Activated CD4-positive, alpha-beta T cell treated with anti-CD3 and anti-CD28 coated beads for 4 hours (primary cell): ENCODE measurements around the gene IGF2BP1.
"Not testable (repeated sequence)": the region's sequence is repeated elsewhere in the genome, so short reads cannot be mapped to it uniquely, and the experiment has no call there.

ENCODE experiments used
- DNase-seq, 2 donors: peaks; one replicate each; pipeline ENCODE4 v3.0.0-alpha.2; 2020

Gene IGF2BP1

DNA sequence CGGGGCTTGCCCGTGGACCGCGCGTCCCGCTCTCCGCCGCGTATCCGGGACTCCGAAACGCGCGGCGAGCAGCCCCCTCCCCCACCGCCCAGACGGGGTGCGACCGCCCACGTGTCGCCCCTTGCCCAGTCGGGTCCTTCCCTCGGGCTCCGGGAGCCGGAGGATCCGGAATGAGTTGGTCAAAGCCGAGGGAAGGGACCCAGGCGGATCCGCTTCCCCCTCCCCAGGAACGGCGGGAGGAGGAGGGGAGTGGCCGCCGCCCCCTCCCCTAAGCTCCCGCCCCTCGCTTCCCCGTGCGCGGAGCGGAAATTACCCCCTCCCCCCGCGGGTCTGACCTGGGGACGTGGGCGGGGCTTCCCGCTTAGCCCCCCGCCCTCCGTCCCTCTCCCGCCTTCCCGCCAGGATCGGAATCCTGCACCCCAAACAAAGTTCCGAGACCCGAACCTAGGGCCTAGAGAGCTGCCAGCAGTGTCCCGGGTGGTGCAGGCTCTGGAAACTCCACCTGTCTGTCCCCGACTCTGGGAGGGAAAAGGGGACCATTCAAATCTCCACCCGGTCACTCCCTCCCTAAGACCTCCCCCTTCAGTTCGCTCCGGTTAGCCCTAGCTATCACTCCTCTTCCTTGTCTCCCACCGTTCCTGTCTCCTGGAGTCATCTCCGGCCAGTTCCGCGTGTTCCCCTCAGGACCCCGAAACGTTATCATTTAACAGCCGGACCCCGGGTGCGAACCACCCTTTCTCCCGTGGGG lies 1.0 kb upstream of the IGF2BP1 start:
- DNase-seq, result peak in 1 of 2 donors; percentile 4

DNA sequence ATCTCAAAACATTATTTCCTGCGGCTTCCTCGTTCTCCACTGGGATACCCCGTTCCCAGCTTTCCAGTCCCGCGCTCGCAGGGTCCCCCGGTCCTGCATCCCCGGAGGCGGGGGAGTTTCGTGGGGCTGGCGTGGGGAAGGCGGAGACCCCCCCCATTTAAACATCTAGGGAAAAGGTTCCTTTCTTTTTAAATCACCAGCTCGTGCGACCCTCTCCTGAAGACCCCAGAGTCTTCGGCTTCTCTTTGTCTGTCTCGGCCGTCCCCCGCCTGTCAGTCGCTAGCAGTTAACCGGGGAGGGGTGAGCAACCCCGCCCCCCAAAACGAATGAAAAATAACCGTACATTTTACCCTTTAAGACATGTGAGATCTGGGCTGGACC lies 473 bp upstream of the IGF2BP1 start:
- peak in 1 of 2 donors; percentile 4 for DNase-seq

DNA sequence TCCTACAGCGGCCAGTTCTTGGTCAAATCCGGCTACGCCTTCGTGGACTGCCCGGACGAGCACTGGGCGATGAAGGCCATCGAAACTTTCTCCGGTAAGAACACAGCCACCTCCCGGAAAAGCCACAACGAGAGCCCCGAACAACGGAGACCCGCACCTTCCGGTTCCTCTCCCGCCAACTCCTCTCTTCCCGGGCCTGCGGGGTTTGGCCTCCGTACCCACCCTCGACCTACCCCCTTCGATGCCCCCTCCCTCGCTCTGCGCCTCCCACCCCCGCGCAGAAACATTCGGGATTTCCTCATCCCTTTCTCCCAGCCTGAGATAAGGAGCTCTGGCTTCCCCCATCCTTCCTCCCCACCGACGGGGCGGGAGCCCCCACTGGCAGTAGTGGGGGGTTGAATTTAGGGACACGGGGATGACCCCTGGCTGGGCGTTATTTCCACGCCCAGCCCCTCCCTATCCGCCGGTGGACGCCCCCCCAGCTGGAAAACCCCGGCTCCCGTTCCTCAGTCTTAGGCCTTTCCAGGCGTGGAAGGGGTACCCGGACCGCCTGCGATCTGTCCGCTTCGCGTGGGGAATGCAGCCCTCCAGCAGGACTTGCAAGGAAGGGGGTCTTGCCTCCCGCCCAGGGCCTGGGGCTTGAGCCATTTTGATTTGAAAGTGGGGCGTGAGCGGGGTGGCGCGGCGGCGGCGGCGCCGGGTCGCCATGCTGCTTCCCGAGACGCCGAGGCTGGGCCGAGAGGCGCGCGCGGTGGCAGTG lies 822 bp downstream of the IGF2BP1 start:
- DNase-seq, result peak in 1 of 2 donors; percentile 4

DNA sequence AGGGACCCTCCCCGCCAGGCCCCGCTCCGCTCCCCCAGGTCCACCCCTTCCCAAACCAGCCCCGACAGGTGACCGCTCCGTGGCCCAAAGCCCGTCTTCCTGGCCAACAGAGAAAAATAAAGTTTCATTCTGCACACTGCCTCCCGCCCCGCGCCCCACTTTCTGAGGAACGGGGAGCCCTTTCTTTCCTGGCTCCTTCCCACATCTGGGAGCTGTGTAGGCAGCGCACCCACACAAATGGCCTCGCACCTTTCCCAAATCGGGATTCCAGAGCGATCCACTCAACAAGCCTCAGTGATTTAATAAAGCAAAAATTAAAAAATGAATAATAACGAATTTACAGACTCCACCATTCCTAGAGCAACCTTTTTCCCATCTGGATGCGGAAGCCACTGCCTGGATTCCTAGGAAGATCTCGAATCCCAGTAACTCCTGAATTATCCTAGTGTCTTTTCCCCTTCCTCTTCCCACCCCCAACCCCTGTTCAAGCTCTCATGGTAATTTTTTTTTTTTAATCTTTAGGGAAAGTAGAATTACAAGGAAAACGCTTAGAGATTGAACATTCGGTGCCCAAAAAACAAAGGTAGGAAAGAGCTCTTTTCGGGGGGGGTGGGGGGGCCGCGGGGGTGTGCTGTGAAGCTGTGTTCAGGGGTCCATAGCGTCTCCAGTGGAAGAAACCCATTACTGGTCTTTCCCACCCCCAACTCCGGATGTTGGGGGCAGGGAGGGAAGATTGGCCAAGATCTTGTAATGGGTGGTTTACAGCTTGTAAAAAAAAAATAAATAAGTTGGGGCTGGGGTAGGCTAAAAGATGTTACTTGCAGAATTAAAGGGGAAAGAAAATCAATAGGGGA lies 1.6 kb downstream of the IGF2BP1 start:
- no peak for DNase-seq

DNA sequence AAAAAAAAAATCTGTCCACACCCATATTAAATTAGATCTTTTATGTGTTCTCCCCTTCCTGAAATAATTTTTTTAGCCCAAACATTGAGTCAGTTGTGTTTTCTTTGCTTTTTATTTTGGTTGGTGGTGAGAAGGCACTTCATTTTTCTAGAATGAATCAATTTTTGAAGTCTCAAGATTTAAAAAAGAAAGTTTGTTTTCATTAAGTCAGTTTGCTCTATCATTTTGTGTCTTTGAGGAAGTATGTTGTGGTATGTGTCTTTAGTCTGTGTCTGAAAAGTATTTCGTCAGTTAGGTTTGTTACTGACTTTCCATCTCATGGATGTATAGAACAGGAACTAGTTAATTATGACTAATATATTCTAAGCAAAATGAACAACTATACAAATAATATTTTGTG lies 3.8 kb downstream of the IGF2BP1 start:
- DNase-seq, result no peak

DNA sequence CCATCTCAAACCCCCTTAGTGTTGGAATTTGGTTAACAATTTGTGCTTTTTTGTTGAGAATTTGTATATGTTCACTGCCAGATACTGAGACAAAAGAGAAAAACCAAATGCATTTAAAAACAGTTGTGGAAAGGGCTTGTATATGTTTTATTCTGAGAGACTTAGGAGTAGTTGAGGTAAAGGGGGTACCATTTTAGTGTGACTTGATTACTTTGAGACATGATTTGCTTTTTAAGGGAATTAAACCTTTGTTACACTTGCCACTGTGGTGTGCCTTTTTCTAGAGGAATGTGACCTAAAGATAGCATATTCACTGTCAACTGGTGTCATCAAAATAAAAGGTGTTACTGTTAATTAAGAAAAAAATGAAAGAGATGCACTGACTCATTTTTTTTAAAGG lies 4.5 kb downstream of the IGF2BP1 start:
- DNase-seq, result no peak

DNA sequence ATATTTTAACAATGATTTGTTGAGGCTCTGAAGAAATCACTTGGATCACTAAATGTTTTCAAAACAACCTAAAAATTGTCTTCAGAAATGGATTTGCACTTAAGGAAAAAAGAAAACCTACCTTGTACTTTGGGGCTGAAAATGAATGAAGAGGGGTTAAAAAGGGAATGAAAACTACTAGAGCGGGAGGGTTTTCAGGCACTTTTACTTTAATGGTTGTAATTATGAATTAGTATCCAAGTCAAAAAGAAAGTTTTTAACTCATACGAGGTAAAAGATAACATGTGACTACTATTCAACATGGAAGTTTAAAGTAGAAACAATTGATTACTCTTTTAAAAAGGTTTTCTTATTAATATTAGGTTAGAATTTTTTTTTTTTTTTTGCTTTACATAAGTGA lies 5.1 kb downstream of the IGF2BP1 start:
- DNase-seq, result no peak

DNA sequence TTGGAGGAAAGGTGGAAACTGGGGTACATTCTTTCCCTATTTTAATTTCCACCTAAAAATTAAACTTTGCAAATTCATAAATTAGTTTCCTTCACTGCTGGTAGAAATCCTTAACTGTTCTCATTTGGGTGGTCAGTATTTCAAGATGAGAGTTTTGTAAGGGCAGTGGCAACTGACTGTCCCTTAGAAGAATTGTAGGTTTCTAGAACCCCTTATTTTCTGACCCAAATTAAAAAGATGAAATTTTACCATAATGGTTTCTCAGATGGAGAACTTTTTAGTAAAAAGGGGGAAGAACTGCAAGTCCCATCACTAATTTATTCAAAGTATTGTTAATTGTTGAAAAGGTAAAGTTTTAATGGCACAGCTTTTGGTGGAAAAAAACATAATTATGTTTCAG lies 5.6 kb downstream of the IGF2BP1 start:
- no peak for DNase-seq

DNA sequence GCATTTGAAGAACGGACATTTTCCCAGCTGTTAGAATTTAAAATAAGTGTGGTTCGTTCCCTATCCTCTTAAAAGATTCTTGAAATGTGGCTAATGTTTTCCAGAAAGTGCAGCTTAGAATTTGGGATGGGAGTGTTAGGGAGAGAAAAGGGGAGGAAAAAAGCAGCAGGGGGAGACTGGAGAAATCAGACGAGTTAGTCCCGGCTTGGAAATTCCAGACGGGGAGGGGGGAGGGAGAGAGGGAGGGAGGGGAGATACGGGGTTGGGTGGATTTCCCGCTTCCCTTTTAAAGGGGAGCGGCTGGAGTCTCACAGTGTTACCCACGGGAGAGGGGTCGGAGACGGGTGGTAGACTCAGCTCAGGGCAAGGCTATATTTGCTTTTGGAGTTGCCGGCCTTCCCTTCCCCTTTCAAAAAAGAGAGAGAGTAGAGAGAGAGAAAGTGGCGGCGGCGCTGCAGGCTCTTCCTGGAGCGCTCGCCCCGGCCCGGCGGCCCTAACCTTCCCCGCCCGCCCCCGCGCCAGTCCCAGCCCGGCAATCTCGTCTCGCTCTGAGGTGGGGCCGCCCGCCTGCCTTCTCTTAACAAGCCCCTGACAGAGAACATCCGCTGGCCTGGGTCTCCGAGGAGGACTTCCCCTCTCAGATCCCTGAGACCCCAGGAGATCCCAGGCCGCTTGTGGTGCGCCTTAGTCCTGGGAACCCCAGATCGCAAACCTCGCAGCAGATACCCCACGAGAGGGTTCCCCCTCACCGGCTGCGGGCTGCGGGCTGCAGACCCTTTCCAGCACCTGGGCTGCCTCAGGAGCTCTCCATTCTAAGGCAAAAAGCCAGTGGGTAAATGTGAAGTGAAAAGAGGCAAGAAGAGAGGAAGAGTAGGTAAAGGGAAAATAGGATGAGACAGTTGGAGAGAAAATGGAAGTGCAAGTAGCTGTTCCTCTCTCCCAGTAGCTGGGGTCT lies 6.6 kb downstream of the IGF2BP1 start:
- DNase-seq, result no peak

DNA sequence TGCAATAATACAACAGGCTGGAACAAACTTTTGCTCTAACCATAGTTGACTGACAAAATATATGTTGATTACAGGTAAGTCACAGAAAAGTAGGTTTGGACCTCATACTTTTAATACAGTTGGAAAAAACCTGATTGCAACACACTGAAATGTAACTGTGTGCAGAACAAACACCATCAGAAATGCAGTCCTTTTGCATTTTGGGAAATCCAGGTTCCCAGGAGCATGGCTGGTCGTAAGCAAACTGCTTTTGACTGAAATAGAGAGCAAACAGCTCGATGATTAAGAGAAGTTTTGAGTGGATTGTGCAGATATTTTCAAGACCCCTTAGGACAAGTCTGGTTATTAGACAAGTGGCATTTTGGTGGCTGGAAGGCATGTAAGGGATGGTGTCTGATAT lies 8.0 kb downstream of the IGF2BP1 start:
- DNase-seq, result no peak

DNA sequence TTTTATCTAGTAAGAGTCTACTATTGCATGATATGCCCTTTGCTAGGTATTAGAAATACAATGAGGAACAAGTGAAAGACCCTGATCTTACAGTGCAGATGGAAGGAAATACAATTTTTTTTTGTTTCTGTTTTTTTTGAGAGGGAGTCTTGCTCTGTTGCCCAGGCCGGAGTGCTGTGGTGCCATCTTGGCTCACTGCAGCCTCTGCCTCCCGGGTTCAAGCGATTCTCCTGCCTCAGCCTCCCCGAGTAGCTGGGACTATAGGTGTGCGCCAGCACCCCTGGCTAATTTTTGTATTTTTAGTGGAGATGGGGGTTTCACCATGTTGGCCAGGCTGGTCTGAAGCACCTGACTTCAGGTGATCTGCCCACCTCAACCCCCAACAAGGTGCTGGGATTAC lies 11.7 kb downstream of the IGF2BP1 start:
- not testable (repeated sequence) for DNase-seq

DNA sequence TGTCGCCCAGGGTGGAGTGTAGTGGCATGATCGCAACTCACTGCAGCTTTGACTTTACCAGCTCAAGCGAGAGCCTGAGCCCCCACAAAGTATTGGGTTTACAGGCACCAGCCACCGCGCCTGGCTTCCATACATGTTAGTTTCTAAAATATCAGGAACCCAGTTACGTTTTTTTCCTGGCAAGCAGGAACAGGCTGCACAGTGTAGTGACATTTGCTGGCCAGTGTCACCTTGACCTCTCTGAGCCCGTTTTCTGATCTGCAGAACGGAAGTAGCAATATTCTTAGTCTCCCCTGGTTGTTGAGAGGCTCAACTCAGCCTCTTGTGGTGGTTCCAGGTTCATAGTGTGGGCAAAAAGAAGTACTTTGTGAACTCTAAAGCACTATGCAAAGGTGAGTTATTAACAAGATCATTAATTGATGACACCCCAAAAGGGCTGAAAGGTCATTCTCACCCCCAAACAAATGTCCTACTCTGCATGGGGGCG lies 15.6 kb downstream of the IGF2BP1 start:
- DNase-seq, result no peak

DNA sequence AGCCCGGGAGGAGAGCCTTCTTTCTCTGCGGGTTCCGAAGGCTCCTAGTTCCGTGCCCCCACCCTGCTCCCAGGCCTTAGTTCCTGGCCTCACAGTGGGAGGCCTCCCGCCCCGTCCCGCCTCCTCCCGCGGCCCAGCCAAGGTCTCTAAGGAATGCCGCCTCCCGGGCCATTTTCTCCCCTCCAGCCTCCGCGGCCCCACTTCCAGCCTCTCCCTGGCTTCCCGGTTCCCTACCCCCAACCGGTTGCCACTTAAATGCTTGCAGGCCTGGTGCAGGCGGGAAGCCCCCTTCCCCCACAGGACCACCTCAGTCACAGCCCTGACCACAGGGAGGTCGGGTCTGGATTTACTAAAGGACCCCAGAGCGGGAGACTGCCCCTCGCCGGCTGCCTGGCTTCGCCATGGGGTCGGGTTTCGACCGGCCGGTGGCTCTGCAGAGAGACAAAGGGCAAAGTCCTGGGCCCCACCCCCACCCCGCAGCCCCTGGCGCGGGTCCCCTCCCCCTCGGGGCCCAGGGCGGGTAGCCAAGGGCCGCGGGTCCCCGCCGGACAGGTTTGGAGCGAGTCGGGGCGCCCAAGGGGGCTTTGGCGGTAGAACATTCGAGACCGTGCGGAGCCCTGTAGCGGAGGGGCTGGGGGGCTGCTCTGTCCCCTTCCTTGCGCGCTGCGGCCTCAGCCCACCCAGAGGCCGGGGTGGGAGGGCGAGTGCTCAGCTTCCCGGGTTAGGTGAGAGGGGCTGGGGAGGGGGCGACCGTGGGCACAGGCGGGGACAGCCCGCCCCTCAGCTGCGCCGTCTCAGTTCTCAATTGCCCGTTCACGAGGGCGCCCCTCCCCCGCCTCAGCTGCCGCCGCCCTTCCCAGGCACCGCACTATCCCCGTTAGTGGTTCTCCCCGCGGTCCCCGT lies 16.4 kb downstream of the IGF2BP1 start:
- no peak for DNase-seq

DNA sequence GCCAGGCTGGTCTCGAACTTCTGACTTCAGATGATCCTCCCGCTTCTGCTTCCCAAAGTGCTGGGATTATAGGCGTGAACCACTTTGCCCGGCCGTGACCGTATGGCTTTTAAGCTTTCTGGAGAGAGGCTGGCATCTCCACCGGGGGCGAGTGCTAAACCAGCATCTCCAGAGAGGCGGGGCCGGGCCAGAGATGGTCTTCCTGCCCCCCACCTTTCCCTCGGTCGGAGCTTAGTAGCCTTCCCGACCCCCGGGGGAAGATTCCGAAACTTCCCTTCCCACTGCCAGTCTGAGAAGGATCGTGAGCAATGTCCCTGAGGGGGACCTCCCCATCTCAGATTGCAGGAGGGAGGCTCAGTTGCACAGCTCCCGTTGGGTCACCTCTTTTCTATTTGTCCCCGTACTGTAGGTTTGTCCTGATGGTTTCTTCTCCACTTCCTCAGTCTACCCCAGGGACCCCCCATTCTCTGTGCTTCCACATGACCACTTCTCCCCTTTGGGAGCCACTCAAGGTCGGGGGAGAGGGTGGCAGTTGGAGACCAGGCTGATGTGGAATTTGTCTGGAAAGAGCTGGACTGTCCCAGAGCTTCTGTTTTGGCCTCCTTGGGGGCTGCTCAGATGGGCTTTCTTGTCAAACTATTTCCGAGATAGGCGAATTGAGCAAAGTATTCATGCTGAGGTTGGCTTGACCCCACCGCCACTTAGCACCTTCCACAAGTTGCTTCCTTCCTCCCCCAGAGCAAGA lies 18.2 kb downstream of the IGF2BP1 start:
- no peak for DNase-seq

DNA sequence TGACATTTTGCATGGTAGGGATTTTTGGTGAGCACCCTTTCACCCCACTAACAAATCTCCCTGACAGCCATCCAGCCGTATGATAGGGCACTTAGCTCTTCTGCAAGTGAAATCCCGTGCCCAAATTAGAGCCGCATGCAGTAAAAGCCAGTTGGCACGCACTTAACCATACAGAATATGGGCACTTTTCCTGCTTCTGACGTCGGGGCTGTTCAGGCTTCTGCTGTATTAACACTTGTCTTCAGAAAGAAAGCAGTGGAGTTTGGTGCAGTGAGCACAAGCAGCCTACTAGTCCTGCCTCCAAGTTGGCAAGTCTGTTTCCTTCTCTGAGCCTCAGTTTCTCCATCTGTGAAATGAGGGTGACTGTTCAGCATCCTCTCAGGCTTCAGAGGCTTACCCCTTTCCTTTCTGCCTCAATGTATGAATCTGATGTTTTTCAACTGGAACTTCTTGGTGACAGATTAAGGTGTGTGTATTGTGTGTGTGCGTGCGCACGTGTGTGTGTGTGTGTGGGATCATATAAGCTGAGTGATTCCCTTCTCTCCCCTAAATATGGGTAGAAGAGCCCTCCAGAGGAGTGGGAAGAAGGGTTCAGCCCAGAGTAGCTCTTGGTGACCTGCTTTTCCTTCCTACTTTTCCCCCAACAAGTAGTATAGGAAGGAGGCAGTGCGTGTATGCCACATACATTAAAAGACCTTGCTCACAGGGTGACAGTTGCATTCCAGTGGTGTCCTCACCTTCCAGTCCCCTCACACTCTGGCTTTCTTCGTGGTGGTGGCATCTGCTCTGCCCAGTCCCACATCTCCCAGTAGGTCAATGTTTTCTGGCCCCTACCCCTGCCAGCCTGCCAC lies 19.0 kb downstream of the IGF2BP1 start:
- no peak for DNase-seq

DNA sequence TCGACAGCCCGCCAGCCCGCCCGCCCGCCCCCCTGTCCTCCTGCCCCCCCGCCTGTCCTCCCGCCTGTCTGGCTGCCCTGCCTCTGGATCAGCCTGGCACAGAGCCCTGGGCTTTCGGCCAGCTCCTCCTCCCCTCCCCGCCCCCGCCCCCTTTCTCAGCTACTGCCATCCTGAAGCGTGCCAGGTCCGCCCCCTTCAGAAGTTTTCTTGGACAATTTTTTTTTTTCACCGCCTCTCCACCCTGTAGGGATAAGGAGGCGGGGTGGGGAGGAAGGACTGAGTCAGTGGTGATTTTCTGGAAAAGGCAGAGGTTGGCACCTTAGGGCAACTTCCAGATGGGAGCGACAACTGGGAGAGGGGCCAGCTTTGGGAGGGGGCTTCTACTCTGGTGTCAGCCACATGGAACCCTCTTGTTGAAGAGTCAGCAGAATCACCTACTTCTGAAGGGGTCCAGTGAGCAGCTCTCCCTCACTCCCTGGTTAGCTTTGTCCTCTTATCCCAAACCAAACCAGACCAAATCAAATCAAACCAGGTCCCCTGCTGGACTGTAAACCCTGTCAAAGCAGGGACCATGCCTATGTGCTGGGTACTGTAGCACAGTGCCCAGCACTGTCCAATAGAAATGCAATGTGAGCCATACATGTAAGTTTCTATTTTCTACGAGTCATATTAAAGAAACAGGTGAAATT lies 19.7 kb downstream of the IGF2BP1 start:
- DNase-seq, result no peak

DNA sequence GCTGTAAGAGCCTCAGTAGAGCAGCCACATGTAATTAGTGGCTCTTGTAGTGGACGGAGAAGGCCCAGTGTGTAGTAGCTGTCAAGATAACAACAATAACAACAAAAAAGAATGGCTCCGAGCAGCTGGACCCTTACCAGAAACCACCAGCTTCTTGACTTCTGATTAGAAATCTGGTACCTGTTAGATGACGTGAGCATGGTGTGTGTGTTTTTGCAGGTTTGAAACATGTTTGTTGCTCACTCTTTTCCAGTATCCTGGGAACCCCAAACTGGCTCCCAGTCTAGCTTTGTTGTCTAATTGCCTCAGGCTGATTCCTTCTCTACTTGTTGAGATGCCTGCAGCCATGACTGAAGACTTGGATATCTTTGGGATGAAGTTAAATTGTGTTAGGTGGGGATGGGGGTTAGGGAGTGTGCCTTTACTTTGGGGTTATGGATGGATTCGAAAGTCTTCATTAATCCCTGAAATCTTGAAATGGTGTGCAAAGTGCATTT lies 21.0 kb downstream of the IGF2BP1 start:
- no peak for DNase-seq

DNA sequence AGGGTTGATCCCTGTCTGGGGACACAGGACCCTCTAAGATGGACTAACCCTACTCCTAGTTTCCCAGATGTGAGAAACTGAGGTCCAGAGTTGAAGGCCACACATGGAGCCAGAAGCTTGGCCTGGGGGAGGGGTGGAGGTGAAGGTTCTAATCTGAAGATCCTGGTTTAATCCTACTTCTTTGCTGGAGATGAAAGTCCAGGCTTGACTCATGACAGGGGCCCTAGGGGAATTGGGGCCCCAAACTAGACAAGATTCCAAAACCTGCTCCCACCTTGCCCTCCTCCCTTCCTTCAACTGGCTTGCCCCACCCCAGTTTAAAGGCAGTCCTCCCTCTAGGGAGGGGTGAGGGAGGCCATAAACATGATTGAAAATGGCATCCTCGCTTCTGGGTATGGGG lies 21.6 kb downstream of the IGF2BP1 start:
- no peak for DNase-seq

DNA sequence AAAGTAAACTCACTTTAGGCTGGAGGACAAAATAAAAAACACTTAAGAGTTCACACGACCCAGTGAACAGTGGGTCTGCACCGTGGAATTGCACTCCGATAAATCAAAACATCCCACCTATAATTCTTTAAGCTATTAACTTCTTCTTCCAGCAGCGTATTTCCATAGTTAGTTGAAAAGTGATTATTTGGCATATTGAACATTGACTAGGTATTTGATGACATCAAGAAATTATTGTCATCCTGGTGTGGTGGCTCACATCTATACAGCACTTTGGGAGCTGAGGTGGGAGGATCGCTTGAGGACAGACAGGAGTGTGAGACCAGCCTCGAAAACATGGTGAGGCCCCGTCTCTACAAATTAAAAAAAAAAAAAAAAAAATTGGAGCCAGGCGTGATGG lies 23.4 kb downstream of the IGF2BP1 start:
- DNase-seq, result no peak
